Measurements from ENCODE around the gene FIBCD1.

FIBCD1 gene

DNA sequence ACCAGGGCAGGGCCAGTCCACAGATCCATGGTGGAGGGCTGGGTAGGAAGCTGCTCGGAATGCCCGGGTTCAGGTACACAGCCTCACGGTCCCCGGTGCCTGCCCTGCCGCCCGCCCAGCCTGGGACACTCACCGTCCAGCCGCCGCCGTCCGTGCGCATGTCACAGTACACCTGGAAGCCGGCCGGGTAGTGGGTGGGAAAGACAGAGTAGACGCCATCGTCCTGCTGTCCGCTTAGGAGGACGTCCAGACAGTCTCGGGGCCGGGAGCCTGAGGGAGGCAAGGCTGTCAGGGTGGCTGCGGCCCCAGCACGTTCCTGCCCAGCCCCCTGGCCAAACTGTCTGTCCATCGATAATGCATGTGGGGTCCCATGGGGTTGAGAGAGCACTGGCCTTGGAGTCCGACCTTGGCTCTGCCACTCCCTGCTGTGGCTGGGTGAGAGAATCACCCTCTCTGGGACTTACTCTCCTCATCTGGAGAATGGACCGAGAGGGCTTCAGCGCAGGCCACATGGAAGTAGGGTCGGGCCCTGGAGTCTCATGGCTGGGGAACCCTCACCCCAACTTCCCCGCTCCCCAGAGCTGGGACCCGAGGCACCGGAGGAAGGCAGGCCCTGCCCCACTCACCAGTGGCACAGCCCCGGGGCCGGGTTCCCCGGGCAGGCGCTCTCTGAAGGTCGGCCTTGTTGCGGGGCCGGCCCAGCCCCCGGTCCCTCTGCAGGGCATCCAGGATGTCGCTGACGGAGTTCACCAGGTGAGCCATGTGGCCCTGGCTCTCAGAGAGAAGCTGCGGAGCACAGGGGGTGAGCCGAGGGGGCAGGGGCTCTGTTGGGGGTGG lies 15.2 kb downstream of the FIBCD1 start:
- DNase-seq (ENCODE audit: insufficient read length, low spot score) (no peak), FAIRE-seq (no peak)

DNA sequence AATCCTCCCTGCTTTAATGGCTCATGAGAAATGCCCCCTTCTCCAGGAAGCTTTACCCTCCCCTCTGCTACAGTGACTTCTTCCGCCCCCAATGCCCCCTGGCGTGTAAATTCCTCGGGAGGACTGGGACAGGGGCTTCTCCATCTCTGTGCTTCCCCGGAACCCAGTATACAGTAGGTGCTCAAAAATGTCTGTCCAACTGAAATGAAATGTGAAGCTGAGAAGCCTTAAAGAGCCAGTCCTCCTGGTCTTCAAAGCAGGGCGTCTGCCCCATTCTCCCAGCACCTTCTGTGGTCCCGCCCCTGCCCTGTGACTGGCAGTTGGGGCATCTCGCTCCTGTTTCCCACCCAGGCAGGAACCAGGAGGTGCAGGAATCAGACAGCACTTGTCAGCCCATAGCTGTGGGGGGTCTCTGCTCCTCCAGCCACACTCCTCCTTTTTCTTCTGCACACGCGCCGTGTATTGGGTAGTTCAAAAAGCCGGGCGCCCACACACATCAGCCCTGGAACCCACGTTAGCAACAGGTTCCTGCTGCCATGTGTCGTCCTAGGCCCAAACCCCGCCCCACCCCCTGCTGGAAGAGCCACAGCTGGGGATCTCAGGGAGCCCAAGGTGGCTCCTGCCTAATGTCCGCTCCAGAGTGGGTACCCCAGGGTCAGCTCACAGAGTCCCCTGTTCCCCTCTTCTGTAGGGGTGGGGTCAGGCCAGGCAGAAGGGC lies 16.0 kb downstream of the FIBCD1 start:
- DNase-seq (ENCODE audit: insufficient read length, low spot score) = no peak
- FAIRE-seq = no peak

DNA sequence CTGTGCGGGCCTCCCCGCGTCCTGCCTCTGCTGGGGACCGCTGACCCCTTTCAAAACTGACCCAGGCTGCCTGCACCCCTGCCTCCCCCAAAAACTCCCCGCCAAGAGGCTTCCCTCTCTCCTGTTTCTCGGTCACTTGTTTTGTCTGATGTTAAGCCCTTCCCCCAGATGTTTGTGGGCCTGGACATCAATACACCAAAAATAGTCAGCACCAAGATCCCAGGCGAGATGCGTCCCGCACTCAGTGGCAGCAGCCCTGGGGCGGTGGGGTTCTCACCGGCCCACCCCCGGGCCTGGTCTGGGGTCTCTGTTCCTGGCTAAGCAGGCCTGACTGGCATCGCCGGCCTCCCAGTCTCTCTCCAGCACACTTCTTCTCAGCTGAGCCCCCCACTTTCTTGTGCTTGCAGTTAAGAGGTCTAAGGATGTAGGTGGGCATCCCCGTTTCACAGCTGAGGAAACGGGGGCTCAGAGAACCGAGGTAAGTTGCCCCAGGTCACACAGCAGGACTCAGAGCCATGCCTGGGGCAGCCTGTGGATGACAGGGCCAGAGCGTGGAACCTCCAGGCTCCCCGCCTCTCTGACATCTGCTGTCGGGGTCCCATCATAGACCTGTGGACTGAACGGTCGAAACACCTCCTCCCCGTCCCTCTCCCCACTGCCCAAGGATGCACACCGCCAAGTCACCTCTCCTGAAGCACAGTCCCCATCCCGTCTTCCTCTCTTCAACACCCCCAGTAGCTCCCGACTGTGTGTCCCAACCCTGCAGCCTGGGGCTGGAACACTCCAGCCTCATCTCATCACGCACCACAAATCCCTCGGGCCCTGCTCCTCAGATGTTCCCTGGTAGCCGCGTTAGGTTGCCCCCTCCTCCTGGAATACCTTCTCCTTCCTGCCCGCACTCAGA lies 16.8 kb downstream of the FIBCD1 start:
- FAIRE-seq (no peak), DNase-seq (ENCODE audit: insufficient read length, low spot score) (no peak)

DNA sequence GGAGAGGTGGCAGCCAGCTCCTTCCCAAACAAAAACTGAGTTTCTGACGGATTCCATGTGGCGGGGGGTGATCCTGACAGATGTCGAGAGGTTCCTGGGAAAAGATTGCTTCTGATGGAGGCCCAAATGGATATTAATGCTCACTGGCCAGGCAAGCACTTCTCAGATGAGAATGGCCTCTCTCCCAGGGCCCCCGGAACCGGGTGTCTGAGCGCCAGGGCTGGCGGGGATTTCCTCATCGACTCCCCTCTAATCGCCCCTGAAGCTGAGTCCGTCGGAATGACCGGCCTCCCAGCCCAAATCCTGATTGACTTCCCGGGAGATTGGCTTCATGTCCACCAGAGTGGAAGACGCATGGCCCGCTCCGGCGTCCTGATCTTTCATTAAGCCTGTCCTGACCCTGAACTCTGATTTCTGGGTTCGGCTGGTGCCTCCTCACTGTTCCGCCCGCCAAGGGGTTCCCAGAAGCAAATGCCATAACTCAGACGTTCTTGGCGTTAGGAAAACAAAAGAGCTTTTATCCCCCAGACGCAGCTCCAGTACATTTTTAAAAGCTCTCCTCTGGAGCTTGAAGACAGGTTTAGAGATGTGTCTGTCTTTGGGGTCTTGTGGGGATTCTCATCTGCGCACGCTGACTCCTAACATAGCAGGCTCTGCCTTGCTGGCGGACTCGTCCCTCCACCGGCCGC lies 17.6 kb downstream of the FIBCD1 start:
- FAIRE-seq = no peak

DNA sequence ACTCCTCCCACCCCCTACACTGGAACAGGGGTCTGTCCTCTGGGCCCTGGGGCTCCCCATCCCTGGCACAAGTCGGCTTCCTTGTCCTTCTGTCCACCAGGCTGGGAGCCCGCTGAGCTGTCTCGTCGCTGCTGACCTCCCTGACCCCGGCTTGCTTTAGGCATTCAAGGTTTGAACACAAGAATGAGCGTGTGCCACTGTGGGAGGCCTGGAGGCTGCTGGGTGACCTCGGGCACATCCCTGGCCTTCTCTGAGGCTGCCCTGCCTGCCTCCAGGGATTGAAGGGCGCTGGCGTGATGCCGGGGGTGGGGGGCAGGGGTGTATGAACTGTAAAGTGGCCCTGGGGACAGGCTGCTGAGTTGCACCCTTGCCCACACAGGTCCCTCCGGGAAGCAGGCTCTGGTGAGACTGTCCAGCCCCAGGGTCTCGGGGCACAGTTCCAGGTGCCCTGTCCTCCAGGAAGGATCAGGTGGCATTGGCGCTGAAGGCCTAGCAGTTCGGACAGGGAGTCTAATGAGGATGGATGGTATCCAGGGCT lies 18.2 kb downstream of the FIBCD1 start:
- DNase-seq (ENCODE audit: insufficient read length, low spot score) (no peak), FAIRE-seq (no peak)

More for the DNA sequence above, 17.6 kb downstream of the FIBCD1 start:
- DNase-seq (ENCODE audit: insufficient read length, low spot score) = no peak

- DNase-seq (ENCODE audit: insufficient read length, low spot score) = no peak
- FAIRE-seq = no peak
These were observed 18.8 kb downstream of the FIBCD1 start for GRCh38 chr9:130920233-130920632.

DNA sequence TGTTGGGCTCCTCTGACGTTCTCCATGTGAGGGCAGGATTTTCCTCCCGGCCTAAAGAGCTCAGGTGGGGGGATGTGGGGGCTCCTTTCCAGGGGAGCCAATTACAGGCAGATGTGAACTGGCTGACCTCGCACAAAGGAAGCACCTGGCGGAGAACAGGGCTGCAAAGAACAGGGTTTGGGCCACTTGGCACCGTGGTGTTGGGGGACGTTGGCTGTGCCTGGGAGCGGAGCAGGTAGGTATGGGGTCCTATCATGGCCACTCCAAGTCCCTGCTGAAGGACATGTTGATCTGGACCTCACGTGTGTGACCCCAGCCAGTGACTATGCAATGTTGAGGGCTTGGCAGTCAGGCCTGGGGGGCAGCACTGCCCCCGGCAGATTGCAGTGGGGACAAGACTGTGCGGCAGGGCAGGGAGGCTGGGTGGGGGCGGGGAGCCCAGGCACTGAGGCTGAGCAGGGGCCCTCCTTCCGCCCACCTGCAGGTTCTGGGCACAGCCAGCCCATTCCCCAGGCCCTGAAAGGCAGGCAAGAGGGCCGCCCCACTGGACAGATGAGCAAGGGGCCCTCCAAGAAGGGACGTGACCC lies 19.4 kb downstream of the FIBCD1 start:
- FAIRE-seq = no peak

GRCh38 chr9:130918826-130919558 lies 20.1 kb downstream of the FIBCD1 start:
- FAIRE-seq (no peak), DNase-seq (ENCODE audit: insufficient read length, low spot score) (no peak)

More for the DNA sequence above, 19.4 kb downstream of the FIBCD1 start:
- DNase-seq (ENCODE audit: insufficient read length, low spot score) = no peak

DNA sequence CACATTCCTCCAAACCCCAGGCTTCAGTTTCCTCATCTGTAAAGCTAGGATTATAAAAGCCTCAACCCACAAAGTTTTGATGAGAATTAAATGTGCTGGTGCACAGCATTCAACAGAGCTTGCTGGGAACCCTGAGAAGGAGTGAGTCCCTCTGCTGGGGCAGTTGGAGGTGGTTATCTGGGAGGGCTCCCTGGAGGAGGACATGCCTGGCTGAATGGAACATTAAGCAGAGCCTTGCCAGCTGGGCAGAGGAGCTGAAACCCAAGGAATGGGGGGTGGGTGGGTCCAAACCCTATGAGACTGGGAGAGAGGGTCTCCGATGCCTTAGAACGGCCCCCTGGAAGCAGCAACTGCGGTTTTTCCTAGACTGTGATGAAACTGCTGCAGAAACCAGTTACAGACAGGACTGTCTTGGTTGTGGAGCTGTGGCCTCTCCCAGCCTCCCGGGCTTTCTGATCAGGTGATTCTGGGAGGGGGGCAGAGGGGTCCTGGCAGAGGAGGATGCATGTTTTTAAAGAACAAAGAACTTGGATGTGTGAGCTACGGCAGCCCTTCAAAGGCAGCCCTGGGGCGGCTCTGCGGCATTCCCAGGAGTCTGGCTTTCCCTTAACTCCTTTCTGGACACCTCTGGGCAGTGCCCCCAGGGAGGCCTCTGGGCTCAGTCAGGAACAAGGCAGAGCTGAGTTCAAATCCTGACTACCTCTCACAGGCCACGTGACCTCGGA lies 20.8 kb downstream of the FIBCD1 start:
- no peak for FAIRE-seq
- DNase-seq (ENCODE audit: insufficient read length, low spot score) = no peak

DNA sequence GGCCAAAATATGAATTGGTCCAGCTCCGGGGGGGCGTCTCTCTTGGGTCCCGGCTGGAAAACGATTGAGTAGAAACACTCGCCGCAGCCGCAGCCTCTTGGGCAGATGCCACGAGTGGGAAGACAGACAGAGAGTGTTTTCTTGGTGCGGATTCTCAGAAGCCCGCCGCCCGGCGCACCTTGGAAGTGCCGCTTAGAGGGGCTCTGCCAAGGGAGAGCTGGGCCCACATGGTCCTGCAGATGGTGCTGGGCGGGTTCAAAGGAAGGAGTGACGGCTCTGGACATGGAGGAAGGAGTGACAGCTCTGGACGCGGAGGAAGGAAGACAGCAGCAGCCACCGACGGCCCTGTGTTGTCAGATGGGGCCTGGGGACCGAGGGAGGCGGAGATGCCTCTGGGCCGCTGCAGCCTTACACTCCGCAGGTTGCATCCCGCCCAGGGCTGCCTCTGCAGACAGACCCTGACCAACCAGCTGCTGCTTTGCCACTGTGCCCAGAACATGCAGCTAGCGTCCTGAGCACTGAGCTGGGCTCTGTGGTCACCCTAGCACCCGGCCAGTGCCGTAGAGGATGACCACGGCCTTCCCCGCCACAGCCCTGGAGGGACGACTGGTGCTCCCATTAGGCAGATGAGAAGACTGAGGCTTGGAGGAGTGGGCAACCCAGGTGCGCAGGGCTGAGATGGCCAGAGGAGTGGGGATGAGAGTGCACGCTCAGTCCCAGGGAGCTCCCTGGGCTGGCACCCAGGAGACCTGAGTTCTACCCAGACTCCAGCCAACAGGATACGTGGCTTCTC lies 21.7 kb downstream of the FIBCD1 start:
- no peak for DNase-seq (ENCODE audit: insufficient read length, low spot score)
- no peak for FAIRE-seq

- FAIRE-seq (no peak), DNase-seq (ENCODE audit: insufficient read length, low spot score) (no peak)
These were observed 24.0 kb downstream of the FIBCD1 start for GRCh38 chr9:130915096-130915447.

DNA sequence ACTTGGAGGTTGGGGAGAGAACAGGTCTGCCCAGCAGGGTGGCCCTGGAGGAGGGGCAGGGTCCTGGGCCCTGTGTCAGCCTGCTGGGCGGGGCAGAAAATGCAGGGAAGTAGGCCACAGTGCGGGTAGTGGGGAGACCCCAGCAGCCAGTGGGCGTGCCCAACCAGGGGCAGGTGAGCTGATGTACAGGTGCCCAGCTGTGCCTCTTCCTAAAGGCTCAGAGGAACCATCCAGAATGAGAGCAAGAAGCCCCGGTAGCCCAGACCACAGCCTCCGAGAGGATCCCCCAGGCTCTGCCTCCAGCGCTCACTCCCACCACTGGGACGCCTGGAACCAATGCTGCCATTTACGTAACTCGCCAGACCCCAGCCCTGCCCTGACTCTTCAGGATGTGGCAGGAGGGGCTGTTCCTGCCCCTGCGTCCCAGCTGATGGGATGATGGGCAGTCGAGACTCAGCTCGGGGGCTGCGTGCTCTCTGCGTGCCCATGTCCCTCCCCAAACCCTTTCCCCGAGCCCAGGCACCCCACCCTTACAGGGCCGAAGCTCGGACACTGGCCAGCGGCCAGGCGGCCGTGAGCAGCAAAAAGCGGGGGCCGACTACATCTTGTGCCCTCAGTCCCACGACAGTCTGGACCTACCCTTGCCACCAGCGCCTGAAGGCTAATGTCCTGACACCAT lies 24.5 kb downstream of the FIBCD1 start:
- FAIRE-seq = no peak
- no peak for DNase-seq (ENCODE audit: insufficient read length, low spot score)

DNA sequence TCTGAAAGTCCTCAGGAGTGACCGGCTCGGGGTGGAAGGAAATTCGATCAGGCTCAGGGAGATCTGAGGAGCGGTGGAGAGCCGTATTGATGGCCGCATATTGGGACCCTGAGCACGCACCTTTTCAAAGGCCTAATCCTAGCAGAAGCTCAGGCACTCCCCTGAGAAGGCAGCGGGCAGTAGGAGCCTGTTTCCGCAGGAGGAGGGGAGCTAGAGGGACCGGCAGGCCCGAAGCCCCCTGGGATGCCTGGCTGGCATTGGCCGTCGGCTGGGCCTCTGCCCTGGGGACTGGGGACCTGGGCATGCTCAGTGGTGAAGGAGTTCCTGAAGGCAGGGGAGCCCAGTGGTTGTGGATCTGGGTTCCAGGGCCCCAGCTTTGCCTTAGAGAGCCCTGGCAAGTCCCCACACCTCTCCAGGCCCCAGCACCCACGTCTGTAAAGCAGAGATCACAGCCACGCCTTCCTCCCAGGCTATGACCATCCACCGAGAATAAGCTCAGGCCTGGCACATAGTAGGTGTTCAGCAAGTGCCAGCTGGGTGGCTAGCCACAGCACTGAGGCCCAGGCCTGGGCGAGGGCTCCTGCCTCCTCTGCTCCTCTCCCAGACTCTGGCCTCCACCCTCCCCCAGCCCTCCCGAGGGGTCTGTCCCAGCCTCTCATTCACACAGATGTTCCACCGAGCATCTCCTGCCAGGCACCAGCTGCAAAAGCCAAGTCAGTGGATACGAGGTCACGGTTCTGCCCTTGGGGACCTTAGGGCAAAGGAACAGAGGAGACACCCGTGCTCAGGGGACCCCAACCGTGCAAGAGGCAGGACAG lies 25.2 kb downstream of the FIBCD1 start:
- no peak for DNase-seq (ENCODE audit: insufficient read length, low spot score)
- no peak for FAIRE-seq

GRCh38 chr9:130912932-130913598 lies 26.0 kb downstream of the FIBCD1 start:
- FAIRE-seq (no peak), DNase-seq (ENCODE audit: insufficient read length, low spot score) (no peak)

GRCh38 chr9:130911254-130912049 lies 27.6 kb downstream of the FIBCD1 start:
- DNase-seq (ENCODE audit: insufficient read length, low spot score) (no peak), FAIRE-seq (no peak)
